ENCODE results near the gene RFK.

Gene RFK

DNA sequence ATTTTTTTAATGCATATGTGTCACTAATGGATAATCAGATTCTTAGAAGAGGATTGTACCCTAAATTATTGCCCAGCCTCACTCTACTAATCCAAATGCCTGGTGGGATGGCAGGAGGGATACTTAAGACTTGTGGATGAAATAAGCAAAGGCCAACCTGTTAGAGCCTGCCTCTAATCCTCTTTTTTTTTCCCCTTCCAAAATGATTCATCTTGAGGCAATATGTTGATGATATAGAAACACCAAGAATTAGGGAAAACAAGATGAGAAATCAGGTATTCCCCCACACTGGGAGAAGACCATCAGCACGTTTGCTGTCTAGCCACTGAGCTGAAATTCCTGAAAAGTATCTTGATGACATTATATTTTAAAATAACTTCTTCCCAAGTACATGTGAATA lies 52.0 kb downstream of the RFK start:
- no peaks in the 10 kb centered on the region for H3K9me3 ChIP-seq (ENCODE audit: control insufficient read depth, low read length)
- no peaks in the 10 kb centered on the region for H3K79me2 ChIP-seq
- no peaks in the 10 kb centered on the region for H3K27me3 ChIP-seq (ENCODE audit: control insufficient read depth, insufficient read depth, low read length)
- no peak overlapping the region for H3K4me3 ChIP-seq (ENCODE audit: low read depth, low read length)
- no peak overlapping the region for H2AFZ ChIP-seq
- no peaks in the 10 kb centered on the region for H3K4me1 ChIP-seq
- H3K36me3 ChIP-seq (ENCODE audit: control insufficient read depth, insufficient read depth, low read length) = no peaks in the 10 kb centered on the region
- no peak overlapping the region for H3K27ac ChIP-seq
- TF ChIP-seq, protein P1, sequence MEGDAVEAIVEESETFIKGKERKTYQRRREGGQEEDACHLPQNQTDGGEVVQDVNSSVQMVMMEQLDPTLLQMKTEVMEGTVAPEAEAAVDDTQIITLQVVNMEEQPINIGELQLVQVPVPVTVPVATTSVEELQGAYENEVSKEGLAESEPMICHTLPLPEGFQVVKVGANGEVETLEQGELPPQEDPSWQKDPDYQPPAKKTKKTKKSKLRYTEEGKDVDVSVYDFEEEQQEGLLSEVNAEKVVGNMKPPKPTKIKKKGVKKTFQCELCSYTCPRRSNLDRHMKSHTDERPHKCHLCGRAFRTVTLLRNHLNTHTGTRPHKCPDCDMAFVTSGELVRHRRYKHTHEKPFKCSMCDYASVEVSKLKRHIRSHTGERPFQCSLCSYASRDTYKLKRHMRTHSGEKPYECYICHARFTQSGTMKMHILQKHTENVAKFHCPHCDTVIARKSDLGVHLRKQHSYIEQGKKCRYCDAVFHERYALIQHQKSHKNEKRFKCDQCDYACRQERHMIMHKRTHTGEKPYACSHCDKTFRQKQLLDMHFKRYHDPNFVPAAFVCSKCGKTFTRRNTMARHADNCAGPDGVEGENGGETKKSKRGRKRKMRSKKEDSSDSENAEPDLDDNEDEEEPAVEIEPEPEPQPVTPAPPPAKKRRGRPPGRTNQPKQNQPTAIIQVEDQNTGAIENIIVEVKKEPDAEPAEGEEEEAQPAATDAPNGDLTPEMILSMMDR (IDR thresholded peaks at IDR 0.05) = no peak
- no peak overlapping the region for H3K9ac ChIP-seq
- no peak overlapping the region for H3K4me2 ChIP-seq (ENCODE audit: low read length)

DNA sequence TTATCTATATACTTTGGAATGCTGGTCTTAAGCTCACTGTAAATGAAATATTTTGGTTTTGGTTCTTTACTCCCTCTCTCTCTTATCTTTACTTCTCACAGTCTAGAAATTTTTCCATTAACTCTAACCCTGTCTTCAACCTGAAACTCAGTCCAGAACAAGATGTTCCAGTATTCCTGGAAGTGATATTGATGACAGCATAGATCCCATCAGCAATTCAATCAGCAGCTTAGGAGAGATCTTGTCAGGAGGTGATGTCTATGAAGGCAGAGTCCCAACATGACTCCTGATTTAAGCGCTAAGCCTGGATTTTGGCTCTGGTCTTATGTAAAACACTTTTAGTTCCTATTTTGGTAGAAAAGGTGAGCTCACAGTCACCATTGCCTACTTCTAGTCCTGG lies 52.6 kb downstream of the RFK start:
- TF ChIP-seq, protein P1 (IDR thresholded peaks at IDR 0.05) = no peak
- H3K4me2 ChIP-seq (ENCODE audit: low read length) = no peak overlapping the region
- no peaks in the 10 kb centered on the region for H3K27me3 ChIP-seq (ENCODE audit: control insufficient read depth, insufficient read depth, low read length)
- no peaks in the 10 kb centered on the region for H3K79me2 ChIP-seq
- no peaks in the 10 kb centered on the region for H3K4me1 ChIP-seq
- H3K27ac ChIP-seq = no peak overlapping the region
- H3K36me3 ChIP-seq (ENCODE audit: control insufficient read depth, insufficient read depth, low read length) = no peaks in the 10 kb centered on the region
- H3K9ac ChIP-seq = no peak overlapping the region
- H3K4me3 ChIP-seq (ENCODE audit: low read depth, low read length) = no peak overlapping the region
- H3K9me3 ChIP-seq (ENCODE audit: control insufficient read depth, low read length) = no peaks in the 10 kb centered on the region
- no peak overlapping the region for H2AFZ ChIP-seq

DNA sequence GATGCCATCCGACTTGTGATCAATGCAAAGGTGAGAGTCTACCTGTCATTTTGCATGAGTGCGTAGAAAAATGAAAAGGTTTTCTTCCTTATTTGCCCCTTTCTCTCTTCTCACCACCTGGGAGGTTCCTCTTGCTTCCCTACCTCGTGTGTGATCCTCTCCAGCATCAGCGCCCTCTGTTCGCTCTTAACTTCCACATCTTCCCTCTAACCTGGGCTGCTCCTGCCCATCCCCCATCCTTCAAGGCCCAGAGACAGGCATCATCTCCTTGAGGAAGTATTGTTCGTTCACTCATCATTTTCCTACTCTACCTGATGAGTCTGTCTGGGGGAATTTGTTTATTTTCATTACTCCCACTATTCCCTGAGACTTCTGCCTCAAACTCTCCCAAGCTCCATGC lies 55.8 kb downstream of the RFK start:
- Histone ChIP-seq H2AFZ (no peak overlapping the region), H3K27ac (no peak overlapping the region), H3K27me3 (ENCODE audit: control insufficient read depth, insufficient read depth, low read length) (no peaks in the 10 kb centered on the region), H3K9ac (no peak overlapping the region), H3K4me2 (ENCODE audit: low read length) (no peak overlapping the region), H3K4me1 (no peaks in the 10 kb centered on the region), H3K9me3 (ENCODE audit: control insufficient read depth, low read length) (no peaks in the 10 kb centered on the region), H3K4me3 (ENCODE audit: low read depth, low read length) (no peak overlapping the region), H3K36me3 (ENCODE audit: control insufficient read depth, insufficient read depth, low read length) (no peaks in the 10 kb centered on the region), H3K79me2 (no peaks in the 10 kb centered on the region)
- TF ChIP-seq, protein P1 (IDR thresholded peaks at IDR 0.05) = no peak

DNA sequence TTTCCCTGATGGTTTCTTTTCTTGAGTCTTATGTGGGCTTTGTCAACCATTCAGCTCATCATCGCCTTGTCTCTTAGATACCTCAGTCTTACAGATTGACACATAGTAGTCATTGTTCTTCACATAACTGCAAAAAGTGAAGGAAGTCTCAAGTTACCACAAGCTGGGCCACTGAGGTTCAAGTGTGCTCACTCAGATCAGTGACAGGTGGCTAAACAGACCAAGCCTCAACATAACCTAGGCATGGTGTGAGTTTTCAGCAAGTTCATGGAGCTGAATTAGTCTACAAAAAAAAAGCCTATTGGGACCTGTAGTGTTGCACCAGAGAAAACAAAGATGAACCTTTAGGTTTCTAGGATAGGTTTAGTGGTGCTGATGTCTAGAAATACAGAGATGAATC lies 58.2 kb downstream of the RFK start:
- Histone ChIP-seq H3K79me2 (no peaks in the 10 kb centered on the region), H3K27me3 (ENCODE audit: control insufficient read depth, insufficient read depth, low read length) (no peaks in the 10 kb centered on the region), H3K4me2 (ENCODE audit: low read length) (no peak overlapping the region), H2AFZ (no peak overlapping the region), H3K27ac (no peak overlapping the region), H3K36me3 (ENCODE audit: control insufficient read depth, insufficient read depth, low read length) (no peaks in the 10 kb centered on the region), H3K9me3 (ENCODE audit: control insufficient read depth, low read length) (no peaks in the 10 kb centered on the region), H3K9ac (no peak overlapping the region), H3K4me1 (no peaks in the 10 kb centered on the region), H3K4me3 (ENCODE audit: low read depth, low read length) (no peak overlapping the region)
- TF ChIP-seq, protein P1 (IDR thresholded peaks at IDR 0.05) = no peak

All from parathyroid adenoma (tissue), 2 donors.